Activated CD8-positive, alpha-beta T cell treated with anti-CD3 and anti-CD28 coated beads, Interleukin-2, amount 10 ng/mL, durations not matched to agents 7 days and 5 days (primary cell): ENCODE data around the gene RAP1GAP. TPM values are rescaled to one million over a fixed set of nuclear protein-coding genes. Genes with fewer than 3 reads are reported as not detected.

ENCODE experiments used
- ATAC-seq: fragments of 150-1000 bp; cut with Tn5 transposase; one replicate; pipeline ENCODE4 v1.10.0; 2021; ENCODE audit warnings: moderate library complexity
- CTCF ChIA-PET: fragments of 350-600 bp; sonication (Branson Sonifier 250); formaldehyde crosslinking; loops from one replicate; lab custom pipeline; 2021; ENCODE audit warnings: antibody characterized with exemption; lab: Charles Lee
- POLR2A ChIA-PET: fragments of 350-600 bp; sonication (Branson Sonifier 250); formaldehyde crosslinking; loops from one replicate; lab custom pipeline; 2021; ENCODE audit warnings: antibody characterized with exemption; lab: Charles Lee
- DNase-seq: peaks from one replicate; pipeline ENCODE4 v3.0.0-alpha.2; 2020
- H3K27ac Mint-ChIP-seq: one replicate; pipeline ENCODE4 v1.8.0; 2021; ENCODE audit warnings: mild to moderate bottlenecking, mixed read lengths
- H3K27me3 Mint-ChIP-seq: one replicate; pipeline ENCODE4 v1.8.0; 2021; ENCODE audit warnings: low read depth, mixed read lengths
- H3K36me3 Mint-ChIP-seq: one replicate; pipeline ENCODE4 v1.8.0; 2021; ENCODE audit warnings: low read depth, mixed read lengths
- H3K4me1 Mint-ChIP-seq: one replicate; pipeline ENCODE4 v1.8.0; 2021; ENCODE audit warnings: low read depth, mixed read lengths
- H3K4me3 Mint-ChIP-seq: one replicate; pipeline ENCODE4 v1.8.0; 2021; ENCODE audit warnings: mild to moderate bottlenecking, mixed read lengths
- H3K9me3 Mint-ChIP-seq: one replicate; pipeline ENCODE4 v1.8.0; 2022; ENCODE audit warnings: mixed read lengths; ENCODE audit not compliant: insufficient read depth
- total RNA-seq, 2 experiments: library from RNA; stranded (reverse); gene quantifications; one replicate each; pipeline ENCODE4 v1.2.3, GENCODE V29; 2021

RAP1GAP gene
- total RNA-seq, 2 experiments from 2014 or later, result 0.13 TPM; not detected in 1

DNA sequence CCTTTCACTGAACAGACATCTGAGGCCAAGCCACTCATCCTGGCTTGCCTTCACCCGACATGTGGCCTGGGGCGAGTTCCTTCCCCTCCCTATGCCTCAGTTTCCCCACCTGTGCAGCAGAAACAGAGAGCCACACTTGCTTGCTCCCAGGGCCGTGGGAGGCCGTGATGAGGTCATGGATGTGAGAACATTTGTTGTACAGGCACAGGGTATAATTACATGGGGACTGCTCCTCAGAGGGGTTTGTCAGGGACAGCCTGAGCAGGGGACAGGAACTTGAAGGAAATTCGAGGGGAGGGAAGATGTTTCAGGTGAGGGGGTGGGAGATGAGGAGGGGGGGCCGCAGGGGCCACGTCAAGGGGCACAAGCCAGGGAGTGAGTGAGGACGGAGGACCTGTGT is 103.9 kb downstream of the RAP1GAP start:
- Mint-ChIP-seq H3K27ac (no peak overlapping the region), H3K36me3 (no peaks in the 10 kb centered on the region), H3K4me1 (no peaks in the 10 kb centered on the region), H3K4me3 (no peak overlapping the region), H3K9me3 (no peaks in the 10 kb centered on the region), H3K27me3 (no peaks in the 10 kb centered on the region)
- CTCF ChIA-PET, result no interaction called here
- ATAC-seq (no peak), DNase-seq (no peak)
- POLR2A ChIA-PET, result no interaction called here

DNA sequence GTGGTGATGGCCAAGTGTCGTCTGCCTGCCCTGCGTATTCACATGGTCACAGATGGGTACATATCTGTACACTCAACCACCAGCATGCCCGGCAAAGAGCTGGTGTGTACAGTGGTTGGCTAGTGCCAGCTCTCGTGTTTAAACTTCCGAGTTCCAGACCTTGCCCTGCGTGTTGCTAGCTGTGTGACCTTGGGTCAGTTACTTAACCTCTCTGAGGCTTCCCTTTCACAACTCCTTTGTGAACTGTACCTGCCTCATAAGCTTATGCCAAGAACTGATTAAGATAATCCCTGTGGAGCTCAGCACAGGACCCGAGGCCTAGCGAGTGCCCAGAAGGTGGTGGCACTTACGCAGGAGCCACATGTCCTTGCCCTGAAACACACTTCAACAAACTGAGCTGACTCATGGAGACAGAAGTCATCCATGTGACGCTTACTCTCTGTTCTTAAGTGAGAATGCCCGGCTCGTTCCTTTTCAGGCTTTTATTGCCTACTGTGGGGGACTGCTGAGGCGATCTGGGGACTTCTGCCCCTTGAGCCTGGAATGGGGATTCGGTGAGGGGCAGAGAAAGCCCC is 104.5 kb downstream of the RAP1GAP start:
- H3K27me3 Mint-ChIP-seq, result no peaks in the 10 kb centered on the region
- H3K4me1 Mint-ChIP-seq, result no peaks in the 10 kb centered on the region
- ChIA-PET POLR2A (no interaction called here), CTCF (no interaction called here)
- H3K9me3 Mint-ChIP-seq, result no peaks in the 10 kb centered on the region
- no peak overlapping the region for H3K27ac Mint-ChIP-seq
- no peak overlapping the region for H3K4me3 Mint-ChIP-seq
- ATAC-seq (peak; percentile 15), DNase-seq (no peak)
- H3K36me3 Mint-ChIP-seq, result no peaks in the 10 kb centered on the region

DNA sequence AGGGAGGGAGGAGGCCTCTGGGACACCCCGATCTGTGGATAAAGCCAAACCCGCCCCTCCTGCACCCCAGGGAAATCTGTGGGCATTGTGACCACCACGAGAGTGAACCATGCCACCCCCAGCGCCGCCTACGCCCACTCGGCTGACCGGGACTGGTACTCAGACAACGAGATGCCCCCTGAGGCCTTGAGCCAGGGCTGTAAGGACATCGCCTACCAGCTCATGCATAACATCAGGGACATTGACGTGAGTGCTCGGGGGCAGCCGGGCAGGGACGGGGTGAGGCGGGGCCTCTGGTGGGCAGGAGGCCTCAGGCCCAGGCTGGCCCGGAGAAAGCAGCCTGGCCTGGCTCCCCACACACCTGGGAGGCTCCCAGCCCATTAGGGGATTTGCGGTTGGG is 105.2 kb downstream of the RAP1GAP start:
- Mint-ChIP-seq H3K27ac (no peak overlapping the region), H3K27me3 (no peaks in the 10 kb centered on the region), H3K4me3 (no peak overlapping the region), H3K36me3 (no peaks in the 10 kb centered on the region), H3K4me1 (no peaks in the 10 kb centered on the region), H3K9me3 (no peaks in the 10 kb centered on the region)
- ATAC-seq (no peak), DNase-seq (no peak)
- ChIA-PET CTCF (no interaction called here), POLR2A (no interaction called here)

DNA sequence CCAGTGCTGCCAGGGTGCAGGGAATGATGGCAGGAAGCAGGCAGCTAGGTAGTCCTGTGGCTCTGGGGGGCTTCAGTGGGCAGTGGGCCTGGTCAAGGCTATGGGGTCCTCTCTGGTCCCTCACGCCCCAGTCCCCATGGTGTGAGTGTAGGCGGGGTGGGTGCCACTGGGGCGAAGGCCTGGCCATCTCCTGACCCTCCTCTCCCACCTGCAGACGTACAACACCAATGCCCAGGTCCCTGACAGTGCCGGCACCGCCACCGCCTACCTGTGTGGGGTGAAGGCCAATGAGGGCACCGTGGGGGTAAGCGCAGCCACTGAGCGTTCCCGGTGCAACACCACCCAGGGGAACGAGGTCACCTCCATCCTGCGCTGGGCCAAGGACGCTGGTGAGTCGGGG is 106.3 kb downstream of the RAP1GAP start:
- DNase-seq (no peak), ATAC-seq (no peak)
- CTCF ChIA-PET, result no interaction called here
- Mint-ChIP-seq H3K27ac (no peak overlapping the region), H3K4me1 (no peaks in the 10 kb centered on the region), H3K36me3 (no peaks in the 10 kb centered on the region), H3K4me3 (no peak overlapping the region), H3K27me3 (no peaks in the 10 kb centered on the region), H3K9me3 (no peaks in the 10 kb centered on the region)
- POLR2A ChIA-PET, result no interaction called here

DNA sequence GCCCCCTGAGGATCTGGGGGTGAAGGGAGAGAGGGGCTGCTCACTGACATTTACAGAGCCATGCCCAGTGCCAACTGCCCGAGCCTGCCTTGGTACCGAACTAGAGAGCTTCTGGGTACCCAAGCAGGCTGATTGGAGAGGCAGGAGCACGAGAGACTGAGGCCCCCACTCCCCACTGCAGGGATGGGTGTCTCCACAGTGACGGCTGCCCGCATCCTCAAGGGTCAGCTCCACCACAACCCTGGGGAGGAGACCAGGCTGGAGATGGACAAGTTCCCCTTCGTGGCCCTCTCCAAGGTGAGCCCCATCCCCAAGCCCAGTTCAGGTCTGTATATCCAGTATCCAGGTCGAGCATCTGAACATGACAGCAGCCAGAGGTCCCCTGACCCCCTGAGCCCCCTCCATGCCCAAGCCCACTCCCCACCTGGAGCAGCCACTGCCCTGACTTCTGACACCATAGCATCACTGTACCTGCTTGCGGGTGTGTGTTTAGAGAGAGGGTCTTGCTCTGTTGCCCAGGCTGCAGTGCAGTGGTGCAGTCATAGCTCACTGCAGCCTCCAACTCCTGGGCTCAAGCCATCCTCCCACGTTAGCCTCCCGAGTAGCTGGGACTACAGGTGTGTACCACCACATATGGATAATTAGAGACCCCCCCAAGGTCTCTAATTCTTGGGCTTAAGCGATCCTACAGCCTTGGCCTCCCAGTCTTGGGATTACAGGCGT is 108.1 kb downstream of the RAP1GAP start:
- H3K27me3 Mint-ChIP-seq, result no peaks in the 10 kb centered on the region
- no peak overlapping the region for H3K4me3 Mint-ChIP-seq
- ATAC-seq (no peak), DNase-seq (no peak)
- no peaks in the 10 kb centered on the region for H3K36me3 Mint-ChIP-seq
- no peaks in the 10 kb centered on the region for H3K9me3 Mint-ChIP-seq
- no peaks in the 10 kb centered on the region for H3K4me1 Mint-ChIP-seq
- H3K27ac Mint-ChIP-seq, result no peak overlapping the region
- ChIA-PET CTCF (no interaction called here), POLR2A (no interaction called here)

DNA sequence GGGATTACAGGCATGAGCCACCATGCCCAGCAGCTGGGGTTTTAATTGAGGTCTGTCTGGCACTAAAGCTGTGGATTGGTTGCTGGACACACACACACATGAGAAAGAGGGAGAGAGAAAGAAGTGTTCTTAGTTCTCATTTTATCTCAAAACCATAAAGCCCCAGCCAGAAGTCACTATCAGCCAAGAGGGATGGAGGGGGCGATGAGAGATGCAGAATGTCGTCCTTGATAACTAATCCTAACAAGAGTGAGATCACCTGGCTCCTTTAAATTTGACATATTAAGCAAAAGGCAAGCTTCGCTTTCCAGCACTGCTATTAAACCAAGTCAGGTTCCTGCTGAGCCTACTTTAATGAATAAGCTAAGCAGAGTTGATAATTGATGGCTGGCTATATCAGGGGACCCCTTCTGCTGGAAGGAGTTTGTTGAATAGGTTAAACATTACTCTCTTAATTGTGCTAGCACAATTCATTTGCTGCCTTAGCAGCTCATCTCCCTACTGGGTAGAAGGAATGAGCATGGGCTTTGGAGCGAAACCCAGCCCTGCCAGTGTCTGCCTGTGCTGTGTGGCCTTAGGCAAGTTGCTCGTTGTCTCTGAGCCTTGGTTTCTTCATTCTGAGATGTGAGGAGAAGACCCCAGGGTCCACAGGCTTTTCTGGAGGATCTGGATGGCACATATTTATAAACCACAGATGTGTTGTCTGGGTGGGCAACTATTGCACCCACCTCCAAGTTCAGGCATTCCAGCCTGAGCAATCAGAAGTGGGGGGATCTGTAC is 109.2 kb downstream of the RAP1GAP start:
- no peaks in the 10 kb centered on the region for H3K9me3 Mint-ChIP-seq
- no peak for DNase-seq
- ChIA-PET POLR2A (no interaction called here), CTCF (no interaction called here)
- H3K27ac Mint-ChIP-seq, result no peak overlapping the region
- H3K27me3 Mint-ChIP-seq, result no peaks in the 10 kb centered on the region
- ATAC-seq, result no peak
- no peaks in the 10 kb centered on the region for H3K4me1 Mint-ChIP-seq
- no peak overlapping the region for H3K4me3 Mint-ChIP-seq
- no peaks in the 10 kb centered on the region for H3K36me3 Mint-ChIP-seq

DNA sequence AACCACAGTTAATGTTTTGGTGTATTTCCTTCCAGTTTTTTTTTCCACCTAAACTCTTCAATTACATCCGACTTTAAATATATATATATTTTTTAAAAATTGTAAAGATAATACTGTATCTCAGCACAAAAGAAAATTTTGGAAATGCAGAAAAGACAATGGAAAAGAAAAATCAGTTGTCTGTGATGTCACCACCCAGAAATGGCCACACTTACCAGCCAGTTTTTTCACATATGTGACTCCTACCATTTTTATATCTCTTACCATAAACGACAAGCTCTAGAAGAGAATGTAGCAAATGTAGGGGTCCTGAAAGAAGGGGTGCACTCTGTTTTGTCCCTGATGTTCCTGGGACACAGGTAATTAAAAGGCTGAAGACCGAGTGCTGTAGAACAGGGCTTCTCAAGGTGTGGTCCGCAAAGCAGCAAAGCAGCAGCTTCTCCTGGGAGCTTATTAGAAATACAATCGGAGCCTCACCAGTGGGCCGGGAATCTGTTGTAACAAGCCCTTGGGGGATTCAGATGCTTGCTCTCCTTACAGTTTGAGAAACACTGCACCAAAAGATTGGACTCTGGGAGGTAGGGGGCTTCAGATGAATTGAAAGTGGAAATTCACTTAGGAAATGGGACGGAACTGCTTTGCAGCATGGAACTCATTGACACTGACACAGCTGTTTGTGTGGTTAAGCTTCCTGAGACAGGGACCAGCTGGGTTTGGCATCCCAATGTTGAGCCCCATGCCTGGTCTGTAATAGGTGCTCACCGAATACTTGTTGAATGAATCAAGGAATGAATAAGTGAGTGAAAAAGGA is 115.8 kb downstream of the RAP1GAP start:
- Mint-ChIP-seq H3K4me1 (no peaks in the 10 kb centered on the region), H3K4me3 (no peak overlapping the region), H3K27ac (no peak overlapping the region), H3K9me3 (no peaks in the 10 kb centered on the region), H3K36me3 (no peaks in the 10 kb centered on the region), H3K27me3 (peaks cover 29% of the 10 kb centered on the region)
- ATAC-seq (no peak), DNase-seq (no peak)
- ChIA-PET CTCF (interaction anchor here (1.0 kb wide), 1 partner anchor 10 kb away, joined by 3 read pairs; no protein-coding TSS in a partner anchor), POLR2A (no interaction called here)

DNA sequence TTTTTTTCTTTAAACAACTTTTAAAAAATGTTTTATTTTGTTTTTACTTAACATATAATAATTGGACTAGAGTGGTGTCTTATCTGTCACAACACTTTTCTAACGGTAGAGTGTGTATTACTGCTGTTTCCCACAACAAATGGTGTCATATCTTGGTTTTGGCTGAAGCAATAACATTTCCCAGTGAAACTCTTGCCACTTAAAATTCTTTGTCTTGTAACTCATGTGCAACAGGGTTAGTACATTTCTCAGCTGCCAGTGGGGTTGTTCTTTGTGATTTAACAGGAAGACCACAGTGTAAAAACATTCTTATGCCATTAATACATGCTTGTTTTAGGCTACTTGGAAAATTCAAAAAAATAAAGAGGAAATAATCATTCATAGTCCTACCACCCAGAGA is 116.4 kb downstream of the RAP1GAP start:
- no peak overlapping the region for H3K4me3 Mint-ChIP-seq
- H3K27ac Mint-ChIP-seq, result no peak overlapping the region
- no peaks in the 10 kb centered on the region for H3K4me1 Mint-ChIP-seq
- no peaks in the 10 kb centered on the region for H3K9me3 Mint-ChIP-seq
- no peak for ATAC-seq
- ChIA-PET POLR2A (no interaction called here), CTCF (interaction anchor here (1.0 kb wide), 1 partner anchor 9 kb away, joined by 3 read pairs; no protein-coding TSS in a partner anchor)
- DNase-seq, result no peak
- H3K36me3 Mint-ChIP-seq, result no peaks in the 10 kb centered on the region
- H3K27me3 Mint-ChIP-seq, result peaks cover 29% of the 10 kb centered on the region

DNA sequence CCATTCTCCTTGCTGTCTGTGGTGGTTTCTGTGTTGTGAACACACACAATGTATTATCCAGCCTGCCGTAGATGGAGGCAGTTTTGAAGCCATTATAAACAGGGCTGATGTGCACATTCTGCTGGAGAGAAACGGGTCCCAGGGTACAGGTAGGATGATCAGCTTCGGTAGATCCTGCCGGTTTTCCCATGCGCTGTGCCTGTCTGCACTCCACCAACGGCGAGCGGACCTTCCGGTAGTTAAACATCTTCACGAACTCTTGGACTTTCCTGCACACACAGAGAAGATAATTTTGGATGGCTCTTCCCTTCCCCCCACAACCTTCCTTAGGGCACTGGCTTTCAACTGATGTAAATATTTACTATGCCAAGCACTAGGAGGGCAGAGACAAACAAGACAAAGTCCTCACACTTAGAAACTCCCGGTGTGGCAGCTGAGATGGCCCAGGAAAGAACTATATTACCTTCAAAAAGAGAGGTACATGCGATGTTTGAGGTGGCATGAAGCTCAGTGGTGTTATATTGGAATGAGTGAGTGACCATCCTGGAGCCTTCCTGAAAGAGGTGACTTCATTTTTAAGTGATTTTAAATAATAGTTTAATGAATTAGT is 118.2 kb downstream of the RAP1GAP start:
- Mint-ChIP-seq H3K4me1 (no peaks in the 10 kb centered on the region), H3K36me3 (no peaks in the 10 kb centered on the region), H3K27ac (no peak overlapping the region), H3K4me3 (no peak overlapping the region), H3K27me3 (peaks cover 29% of the 10 kb centered on the region), H3K9me3 (no peaks in the 10 kb centered on the region)
- ATAC-seq (no peak), DNase-seq (no peak)
- POLR2A ChIA-PET, result no interaction called here
- CTCF ChIA-PET, result no interaction called here

DNA sequence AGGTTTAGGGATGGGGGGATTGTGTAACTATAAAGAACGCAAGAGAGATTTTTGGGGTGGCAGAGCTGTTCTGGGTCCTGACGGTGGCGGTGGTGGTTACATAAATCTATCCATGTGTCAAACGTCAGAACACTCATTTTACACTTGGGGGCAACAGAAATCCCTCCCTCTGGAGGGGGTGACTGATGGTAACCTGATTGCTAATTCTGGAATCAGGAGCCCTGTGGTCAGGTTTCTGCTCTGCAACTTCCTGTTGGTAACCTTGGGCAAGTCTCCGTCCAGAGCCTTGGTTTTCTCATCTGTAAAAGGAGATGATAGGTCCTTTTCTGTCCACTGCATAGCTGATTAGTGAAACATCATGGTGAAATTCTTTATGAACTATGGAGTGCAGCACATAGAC is 119.1 kb downstream of the RAP1GAP start:
- no peak overlapping the region for H3K27ac Mint-ChIP-seq
- no peaks in the 10 kb centered on the region for H3K36me3 Mint-ChIP-seq
- ChIA-PET CTCF (no interaction called here), POLR2A (no interaction called here)
- H3K27me3 Mint-ChIP-seq, result peaks cover 29% of the 10 kb centered on the region
- DNase-seq (no peak), ATAC-seq (no peak)
- H3K4me3 Mint-ChIP-seq, result no peak overlapping the region
- H3K4me1 Mint-ChIP-seq, result no peaks in the 10 kb centered on the region
- H3K9me3 Mint-ChIP-seq, result no peaks in the 10 kb centered on the region

DNA sequence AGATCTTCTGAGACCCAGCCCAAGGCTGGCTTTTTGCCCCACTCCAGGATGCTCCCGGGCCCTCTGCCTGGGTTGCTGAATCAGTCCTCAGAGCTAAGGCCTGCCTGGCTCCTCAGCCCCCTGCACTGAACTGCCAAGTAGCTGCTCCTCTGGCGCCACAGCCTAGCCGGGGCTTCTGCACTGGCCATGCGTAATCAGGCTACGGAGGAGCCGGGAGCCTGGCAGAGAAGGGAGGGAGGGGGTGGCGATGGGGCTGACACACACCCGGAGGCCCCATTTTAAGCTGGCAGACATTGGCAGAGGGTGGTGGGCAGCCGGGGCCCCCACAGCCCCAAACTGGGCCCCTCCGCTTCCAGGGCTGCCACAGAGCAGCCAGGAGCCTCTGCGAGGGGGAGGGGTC is 121.3 kb downstream of the RAP1GAP start:
- DNase-seq (no peak), ATAC-seq (no peak)
- H3K36me3 Mint-ChIP-seq, result no peaks in the 10 kb centered on the region
- no peak overlapping the region for H3K4me3 Mint-ChIP-seq
- CTCF ChIA-PET, result no interaction called here
- H3K9me3 Mint-ChIP-seq, result no peaks in the 10 kb centered on the region
- peaks cover 18% of the 10 kb centered on the region for H3K27me3 Mint-ChIP-seq
- H3K27ac Mint-ChIP-seq, result no peak overlapping the region
- POLR2A ChIA-PET, result no interaction called here
- H3K4me1 Mint-ChIP-seq, result no peaks in the 10 kb centered on the region
